D721Med (cell line): ENCODE results near the gene LRRC8A.
"Not testable (repeated sequence)": the region's sequence is repeated elsewhere in the genome, so short reads cannot be mapped to it uniquely, and the experiment has no call there.

ENCODE experiments used
- DNase-seq: peaks from one replicate; pipeline ENCODE4 v3.0.0; 2011; ENCODE audit warnings: low spot score; ENCODE audit not compliant: insufficient read length
- FAIRE-seq: peaks from 2 replicates; lab custom pipeline; 2011; peaks lifted over from hg19 to GRCh38; lab: Jason Lieb, UNC
- TF ChIP-seq, protein P1 (sequence below): IDR thresholded peaks from 2 replicates; pipeline ENCODE4 v1.5.1; 2012; ENCODE audit warnings: mild to moderate bottlenecking, control low read depth; ENCODE audit not compliant: insufficient read depth; ENCODE audit errors: missing control alignments

The LRRC8A gene

DNA sequence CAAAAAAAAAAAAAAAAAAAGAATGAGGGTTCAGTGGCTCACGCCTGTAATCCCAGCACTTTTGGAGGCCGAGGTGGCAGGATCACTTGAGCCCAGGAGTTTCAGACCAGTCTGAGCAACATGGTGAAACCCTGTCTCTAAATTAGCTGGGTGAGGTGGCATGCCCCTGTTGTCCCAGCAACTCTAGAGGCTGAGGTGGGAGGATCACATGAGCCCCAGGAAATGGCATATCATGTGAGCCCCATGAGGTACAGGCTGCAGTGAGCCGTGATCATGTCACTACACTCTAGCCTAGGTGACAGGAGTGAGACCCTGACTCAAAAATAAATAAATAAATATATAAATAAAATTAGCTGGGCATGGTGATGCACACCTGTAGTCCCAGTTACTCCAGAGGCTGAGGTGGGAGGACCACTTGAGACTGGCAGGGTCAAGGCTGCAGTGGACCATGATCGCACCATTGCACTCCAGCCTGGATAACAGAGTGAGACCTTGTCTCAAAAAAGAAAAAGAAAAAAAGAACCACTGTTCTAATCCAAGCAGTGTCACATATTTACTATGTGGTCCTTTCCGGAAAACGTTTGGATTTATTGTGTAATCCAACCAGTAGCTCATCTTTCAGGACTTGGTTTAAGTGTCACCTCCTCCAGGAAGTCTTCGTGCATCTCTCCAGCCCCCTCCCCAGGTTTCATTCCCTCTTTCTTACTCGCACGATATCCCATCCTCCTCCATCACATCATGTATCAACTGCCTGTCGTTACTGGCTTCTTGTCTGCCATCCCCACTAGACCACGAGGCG, 40.0 kb upstream of the LRRC8A start:
- no peak for DNase-seq
- FAIRE-seq = no peak
- TF ChIP-seq, protein P1, sequence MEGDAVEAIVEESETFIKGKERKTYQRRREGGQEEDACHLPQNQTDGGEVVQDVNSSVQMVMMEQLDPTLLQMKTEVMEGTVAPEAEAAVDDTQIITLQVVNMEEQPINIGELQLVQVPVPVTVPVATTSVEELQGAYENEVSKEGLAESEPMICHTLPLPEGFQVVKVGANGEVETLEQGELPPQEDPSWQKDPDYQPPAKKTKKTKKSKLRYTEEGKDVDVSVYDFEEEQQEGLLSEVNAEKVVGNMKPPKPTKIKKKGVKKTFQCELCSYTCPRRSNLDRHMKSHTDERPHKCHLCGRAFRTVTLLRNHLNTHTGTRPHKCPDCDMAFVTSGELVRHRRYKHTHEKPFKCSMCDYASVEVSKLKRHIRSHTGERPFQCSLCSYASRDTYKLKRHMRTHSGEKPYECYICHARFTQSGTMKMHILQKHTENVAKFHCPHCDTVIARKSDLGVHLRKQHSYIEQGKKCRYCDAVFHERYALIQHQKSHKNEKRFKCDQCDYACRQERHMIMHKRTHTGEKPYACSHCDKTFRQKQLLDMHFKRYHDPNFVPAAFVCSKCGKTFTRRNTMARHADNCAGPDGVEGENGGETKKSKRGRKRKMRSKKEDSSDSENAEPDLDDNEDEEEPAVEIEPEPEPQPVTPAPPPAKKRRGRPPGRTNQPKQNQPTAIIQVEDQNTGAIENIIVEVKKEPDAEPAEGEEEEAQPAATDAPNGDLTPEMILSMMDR = no peak

DNA sequence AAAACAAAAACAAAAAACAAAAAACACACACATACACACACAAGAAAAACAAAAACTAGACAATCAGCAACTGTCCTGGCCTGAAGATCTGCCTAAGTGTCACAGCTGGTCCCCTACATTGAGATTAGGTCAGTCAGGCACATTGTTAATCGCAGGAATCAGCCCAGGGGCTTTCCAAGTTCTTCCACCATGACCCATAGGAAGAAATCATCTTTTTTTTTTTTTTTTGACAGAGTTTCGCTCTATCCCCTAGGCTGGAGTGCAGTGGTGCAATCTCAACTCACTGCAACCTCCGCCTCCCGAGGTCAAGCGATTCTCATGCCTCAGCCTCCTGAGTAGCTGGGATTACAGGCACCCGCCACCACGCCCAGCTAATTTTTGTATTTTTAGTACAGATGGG, 38.8 kb upstream of the LRRC8A start:
- not testable (repeated sequence) for FAIRE-seq, DNase-seq

DNA sequence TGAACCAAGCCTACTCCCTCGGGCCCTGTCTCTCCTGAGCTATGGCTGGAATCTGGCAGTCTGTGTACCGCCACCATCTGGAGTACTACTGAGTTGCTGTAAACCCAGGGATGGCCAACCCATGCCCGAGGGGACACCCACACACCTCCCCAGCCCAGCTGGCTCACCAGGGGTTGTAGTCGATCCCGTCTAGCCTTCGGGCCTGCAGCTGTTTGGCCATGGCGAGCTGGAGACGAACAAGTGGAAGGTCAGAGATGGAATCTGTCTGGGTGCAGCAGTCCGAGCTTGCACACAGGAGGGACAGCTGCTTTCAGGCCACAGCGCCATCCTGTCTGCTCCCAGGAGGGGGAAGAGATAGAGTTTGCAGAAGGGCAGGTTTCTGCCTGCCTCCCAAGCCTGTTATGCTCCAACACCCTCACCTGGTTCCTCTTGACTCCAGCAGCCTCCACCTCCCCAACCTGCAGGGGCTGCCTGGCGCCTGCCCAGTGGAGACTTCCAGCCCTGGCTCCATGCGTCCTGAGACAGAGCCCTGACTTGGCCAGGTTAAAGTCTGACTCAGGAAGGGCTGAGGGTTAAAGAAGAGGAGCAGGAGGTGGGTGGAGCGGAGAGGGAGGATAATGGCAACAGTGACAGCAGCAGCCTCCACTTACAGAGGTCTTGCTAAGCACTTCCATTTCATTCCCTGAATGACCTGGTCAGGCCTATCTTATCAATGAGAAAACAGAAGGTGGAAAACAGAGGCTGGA, 36.6 kb upstream of the LRRC8A start:
- TF ChIP-seq, protein P1 = peak; percentile 4
- DNase-seq (peak; percentile 52), FAIRE-seq (no peak)

DNA sequence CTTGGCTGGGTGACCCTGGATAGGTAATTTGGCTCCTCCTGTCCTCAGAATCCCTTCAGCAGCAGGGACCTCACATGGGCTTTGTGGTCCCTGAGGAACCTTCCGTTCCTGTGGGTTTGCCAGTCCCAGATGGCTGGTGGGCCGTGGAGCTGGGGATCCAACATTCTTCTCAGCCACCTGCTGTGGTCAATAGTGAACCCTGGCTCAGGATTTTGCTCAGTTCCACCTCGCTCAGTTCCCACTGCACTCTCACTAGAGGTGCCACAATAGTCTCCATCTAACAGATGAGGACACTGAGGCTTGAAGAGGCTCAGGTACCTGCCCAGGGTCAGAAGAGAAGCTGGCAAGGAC, 35.3 kb upstream of the LRRC8A start:
- DNase-seq = no peak
- no peak for FAIRE-seq
- TF ChIP-seq, protein P1 = no peak

DNA sequence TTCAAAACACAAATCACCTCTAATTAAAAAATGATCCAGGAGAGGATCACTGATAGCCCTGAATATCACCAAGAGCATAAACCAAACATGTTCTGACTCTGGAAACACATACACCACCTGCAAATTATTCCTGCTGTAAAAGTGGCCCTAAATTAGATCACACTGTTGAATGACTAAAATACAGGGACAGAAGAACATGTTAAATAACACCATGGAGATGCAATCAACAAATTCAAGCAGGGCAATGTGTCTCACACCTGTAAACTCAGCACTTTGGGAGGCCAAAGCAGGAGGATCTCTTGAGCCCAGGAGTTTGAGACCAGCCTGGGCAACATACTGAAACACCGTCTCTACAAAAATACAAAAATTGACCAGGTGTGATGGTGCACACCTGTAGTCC, 34.1 kb upstream of the LRRC8A start:
- TF ChIP-seq, protein P1 = no peak
- FAIRE-seq (no peak), DNase-seq (no peak)

DNA sequence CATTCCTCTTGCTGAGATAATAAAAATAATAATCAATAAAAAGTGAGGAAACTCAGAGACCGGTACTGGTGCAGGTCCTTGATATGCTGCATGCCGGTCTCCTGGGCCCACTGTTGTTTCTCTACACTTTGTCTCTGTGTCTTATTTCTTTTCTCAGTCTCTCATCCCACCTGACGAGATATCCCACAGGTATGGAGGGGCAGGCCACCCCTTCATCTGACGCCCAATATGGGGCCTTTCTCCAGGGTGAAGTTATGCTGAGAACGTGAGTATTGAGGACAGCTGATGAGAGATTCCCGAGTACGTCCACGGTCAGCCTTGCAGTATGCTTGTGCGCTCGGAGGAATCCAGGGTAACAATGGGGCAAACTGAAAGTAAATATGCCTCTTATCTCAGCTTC, 30.9 kb upstream of the LRRC8A start:
- not testable (repeated sequence) for FAIRE-seq, DNase-seq

DNA sequence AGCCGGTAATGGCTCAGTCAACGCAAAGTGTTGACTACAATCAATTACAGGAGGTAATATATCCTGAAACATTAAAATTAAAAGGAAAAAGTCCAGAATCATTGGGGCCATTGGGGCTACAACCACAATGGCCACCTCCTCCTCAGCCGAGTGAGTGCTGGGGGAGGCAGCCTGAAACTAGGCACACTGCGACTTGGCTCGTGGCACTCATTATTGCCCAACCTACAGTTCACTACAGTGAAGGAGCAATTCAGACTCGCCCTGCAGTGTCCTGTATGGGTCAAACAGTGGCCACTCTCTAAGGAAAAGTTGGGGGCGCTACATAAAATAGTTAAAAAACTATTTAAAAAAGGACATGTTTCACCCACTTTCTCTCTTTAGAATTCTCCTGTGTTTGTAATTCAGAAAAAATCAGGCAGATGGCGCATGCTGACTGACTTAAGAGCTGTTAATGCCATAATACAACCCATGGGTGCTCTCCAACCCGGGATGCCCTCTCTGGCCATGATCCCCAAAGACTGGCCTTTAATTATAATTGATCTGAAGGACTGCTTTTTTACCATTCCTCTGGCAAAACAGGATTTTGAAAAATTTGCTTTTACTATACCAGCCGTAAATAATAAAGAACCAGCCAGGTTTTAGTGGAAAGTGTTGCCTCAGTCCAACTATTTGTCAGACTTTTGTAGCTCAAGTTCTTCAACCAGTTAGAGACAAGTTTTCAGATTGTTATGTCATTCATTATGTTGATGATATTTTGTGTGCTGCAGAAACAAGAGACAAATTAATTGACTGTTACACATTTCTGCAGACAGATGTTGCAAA, 29.9 kb upstream of the LRRC8A start:
- FAIRE-seq, DNase-seq: not testable (repeated sequence)
- TF ChIP-seq, protein P1 = peak; percentile 58

DNA sequence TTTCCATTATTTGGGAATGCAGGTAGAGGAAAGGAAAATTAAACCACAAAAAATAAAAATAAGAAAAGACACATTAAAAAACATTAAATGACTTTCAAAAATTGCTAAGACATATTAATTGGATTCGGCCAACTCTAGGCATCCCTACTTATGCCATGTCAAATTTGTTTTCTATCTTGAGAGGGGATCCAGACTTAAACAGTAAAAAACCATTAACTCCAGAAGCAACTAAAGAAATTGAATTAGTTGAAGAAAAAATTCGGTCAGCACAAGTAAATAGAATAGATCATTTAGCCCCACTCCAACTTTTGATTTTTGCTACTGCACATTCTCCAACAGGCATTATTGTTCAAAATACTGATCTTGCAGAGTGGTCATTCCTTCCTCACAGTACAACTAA, 29.3 kb upstream of the LRRC8A start:
- not testable (repeated sequence) for DNase-seq, FAIRE-seq

DNA sequence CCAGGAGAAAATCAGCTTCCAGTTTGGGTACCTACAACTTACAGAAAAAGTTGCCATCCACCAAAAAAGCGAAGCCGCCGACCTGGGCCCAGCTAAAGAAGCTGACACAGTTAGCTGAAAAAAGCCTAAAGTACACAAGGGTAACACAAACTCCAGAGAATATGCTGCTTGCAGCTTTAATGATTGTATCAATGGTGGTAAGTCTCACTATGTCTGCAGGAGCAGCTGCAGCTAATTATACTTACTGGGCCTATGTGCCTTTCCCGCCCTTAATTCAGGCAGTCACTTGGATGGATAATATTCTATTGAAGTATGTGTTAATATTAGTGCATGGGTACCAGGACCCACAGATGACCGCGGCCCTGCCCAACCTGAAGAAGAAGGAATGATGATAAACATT, 27.5 kb upstream of the LRRC8A start:
- not testable (repeated sequence) for DNase-seq, FAIRE-seq

DNA sequence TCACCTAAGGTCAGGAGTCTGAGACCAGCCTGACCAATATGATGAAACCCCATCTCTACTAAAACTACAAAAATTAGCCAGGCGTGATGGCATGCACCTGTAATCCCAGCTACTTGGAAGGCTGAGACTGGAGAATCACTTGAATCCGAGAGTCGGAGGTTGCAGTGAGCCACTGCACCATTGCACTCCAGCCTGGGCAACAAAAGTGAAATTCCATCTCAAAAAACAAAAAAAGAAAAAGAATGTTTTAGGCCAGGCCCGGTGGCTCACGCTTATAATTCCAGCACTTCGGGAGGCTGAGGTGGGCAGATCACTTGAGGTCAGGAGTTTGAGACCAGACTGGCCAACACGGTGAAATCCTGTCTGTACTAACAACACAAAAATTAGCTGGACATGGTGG, 23.5 kb upstream of the LRRC8A start:
- not testable (repeated sequence) for FAIRE-seq, DNase-seq
